GM10248 (cell line): ENCODE measurements around the gene ENOX1.

ENCODE experiments used
- CTCF ChIA-PET: fragments of 300-600 bp; sonication (Branson Sonifier 250); formaldehyde crosslinking; extraction: SDS; loops from one replicate; lab custom pipeline; 2021; ENCODE audit warnings: antibody characterized with exemption; lab: Yijun Ruan, JAX
- POLR2A ChIA-PET: fragments of 350-650 bp; sonication (Branson Sonifier 250); formaldehyde crosslinking; extraction: SDS; loops from one replicate; lab custom pipeline; 2020; ENCODE audit warnings: antibody characterized with exemption; lab: Yijun Ruan, JAX
- DNase-seq: peaks from one replicate; pipeline ENCODE4 v3.0.0; 2012; ENCODE audit errors: extremely low spot score
- CTCF ChIP-seq: IDR thresholded peaks from 2 replicates; pipeline ENCODE4 v1.5.1; 2012; ENCODE audit warnings: mild to moderate bottlenecking, low read depth; ENCODE audit errors: extremely low read depth, missing control alignments, control extremely low read depth

ENOX1 gene

GRCh38 chr13:43472980-43473379, 313.8 kb downstream of the ENOX1 start:
- ChIA-PET CTCF (no interaction called here), POLR2A (no interaction called here)
- TF ChIP-seq CTCF, result no peak
- no peak for DNase-seq

GRCh38 chr13:43472339-43472738, 314.4 kb downstream of the ENOX1 start:
- no peak for DNase-seq
- no peak for TF ChIP-seq CTCF
- ChIA-PET CTCF (no interaction called here), POLR2A (no interaction called here)

- DNase-seq, result no peak
- ChIA-PET CTCF (no interaction called here), POLR2A (no interaction called here)
- TF ChIP-seq CTCF, result no peak
Observed at GRCh38 chr13:43470610-43471009, 316.2 kb downstream of the ENOX1 start.

GRCh38 chr13:43469791-43470190, 317.0 kb downstream of the ENOX1 start:
- POLR2A ChIA-PET, result no interaction called here
- no peak for DNase-seq
- TF ChIP-seq CTCF, result no peak
- CTCF ChIA-PET, result no interaction called here

GRCh38 chr13:43464578-43465264, 322.1 kb downstream of the ENOX1 start:
- DNase-seq, result no peak
- ChIA-PET POLR2A (no interaction called here), CTCF (no interaction called here)
- TF ChIP-seq CTCF, result no peak

- POLR2A ChIA-PET, result no interaction called here
- no peak for TF ChIP-seq CTCF
- CTCF ChIA-PET, result no interaction called here
- no peak for DNase-seq
Observed at GRCh38 chr13:43448605-43449336, 338.0 kb downstream of the ENOX1 start.

GRCh38 chr13:43446126-43446525, 340.6 kb downstream of the ENOX1 start:
- ChIA-PET CTCF (no interaction called here), POLR2A (no interaction called here)
- no peak for DNase-seq
- no peak for TF ChIP-seq CTCF
